Measurements from ENCODE around the gene SPEN. TPM values are rescaled to one million over a fixed set of nuclear protein-coding genes. Genes with fewer than 3 reads are reported as not detected.

The SPEN gene
- total and polyA plus RNA-seq, 2 experiments from 2014 or later, result 14.9 to 43.6 TPM

DNA sequence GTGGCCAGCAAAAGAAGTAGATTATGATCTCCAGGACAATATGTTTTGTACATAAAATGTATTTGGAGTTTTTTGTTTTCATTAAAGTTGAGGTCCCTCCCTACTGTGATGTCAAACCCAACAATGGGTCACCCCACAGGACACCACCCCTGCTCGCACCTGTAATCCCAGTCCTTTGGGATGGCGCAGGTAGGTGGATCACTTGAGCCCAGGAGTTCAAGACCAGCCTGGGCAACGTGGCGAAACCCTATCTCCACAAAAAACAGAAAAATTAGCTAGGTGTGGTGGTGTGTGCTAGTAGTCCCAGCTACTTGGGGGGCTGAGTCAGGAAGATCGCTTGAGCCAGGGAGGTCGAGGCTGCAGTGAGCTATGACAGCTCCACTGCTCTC lies 119.4 kb downstream of the SPEN start:
- H3K4me1 Mint-ChIP-seq, result no peaks in the 10 kb centered on the region
- H3K27me3 Mint-ChIP-seq (ENCODE audit: insufficient read depth, low read depth, poor library complexity), result peaks cover 6% of the 10 kb centered on the region
- no peaks in the 10 kb centered on the region; the same call in 1 of the 2 replicates for H3K36me3 ChIP-seq (ENCODE audit: insufficient read depth)
- no peak overlapping the region for H3K4me2 ChIP-seq
- no peaks in the 10 kb centered on the region for H3K27me3 ChIP-seq (ENCODE audit: insufficient read depth)
- DNase-seq (ENCODE audit: low spot score) (no peak), ATAC-seq (no peak)
- no peak overlapping the region for H3K4me3 ChIP-seq
- no peaks in the 10 kb centered on the region for H3K4me1 ChIP-seq (ENCODE audit: insufficient read depth)
- peaks cover 35% of the 10 kb centered on the region for H3K36me3 Mint-ChIP-seq (ENCODE audit: low read depth)
- no peaks in the 10 kb centered on the region for H3K9me2 ChIP-seq (ENCODE audit: insufficient read depth)
- H3K4me3 Mint-ChIP-seq, result no peak overlapping the region
- no peak overlapping the region for H3K27ac Mint-ChIP-seq
- TF ChIP-seq JUNB (IDR thresholded peaks at IDR 0.05; ENCODE audit: unreplicated experiment) (no peak), NANOG (IDR thresholded peaks at IDR 0.05; ENCODE audit: borderline replicate concordance) (no peak), ZNF462 (CRISPR knock-in tag; IDR thresholded peaks at IDR 0.05) (no peak), CREB1 (CRISPR knock-in tag; IDR thresholded peaks at IDR 0.05; ENCODE audit: low read depth) (no peak), STAT1 (IDR thresholded peaks at IDR 0.05; ENCODE audit: unreplicated experiment) (no peak), POLR2AphosphoS5 (IDR thresholded peaks at IDR 0.05; ENCODE audit: low read depth) (no peak), EZH2phosphoT487 (IDR thresholded peaks at IDR 0.05; ENCODE audit: unreplicated experiment) (no peak), ZNF331 (CRISPR knock-in tag; IDR thresholded peaks at IDR 0.05; ENCODE audit: low read depth) (no peak), EZH2 (IDR thresholded peaks at IDR 0.05; ENCODE audit: low read depth, unreplicated experiment) (no peak), ETS1 (IDR thresholded peaks at IDR 0.05) (no peak), ZNF114 (CRISPR knock-in tag; IDR thresholded peaks at IDR 0.05) (no peak)
- TF ChIP-seq, protein P1, sequence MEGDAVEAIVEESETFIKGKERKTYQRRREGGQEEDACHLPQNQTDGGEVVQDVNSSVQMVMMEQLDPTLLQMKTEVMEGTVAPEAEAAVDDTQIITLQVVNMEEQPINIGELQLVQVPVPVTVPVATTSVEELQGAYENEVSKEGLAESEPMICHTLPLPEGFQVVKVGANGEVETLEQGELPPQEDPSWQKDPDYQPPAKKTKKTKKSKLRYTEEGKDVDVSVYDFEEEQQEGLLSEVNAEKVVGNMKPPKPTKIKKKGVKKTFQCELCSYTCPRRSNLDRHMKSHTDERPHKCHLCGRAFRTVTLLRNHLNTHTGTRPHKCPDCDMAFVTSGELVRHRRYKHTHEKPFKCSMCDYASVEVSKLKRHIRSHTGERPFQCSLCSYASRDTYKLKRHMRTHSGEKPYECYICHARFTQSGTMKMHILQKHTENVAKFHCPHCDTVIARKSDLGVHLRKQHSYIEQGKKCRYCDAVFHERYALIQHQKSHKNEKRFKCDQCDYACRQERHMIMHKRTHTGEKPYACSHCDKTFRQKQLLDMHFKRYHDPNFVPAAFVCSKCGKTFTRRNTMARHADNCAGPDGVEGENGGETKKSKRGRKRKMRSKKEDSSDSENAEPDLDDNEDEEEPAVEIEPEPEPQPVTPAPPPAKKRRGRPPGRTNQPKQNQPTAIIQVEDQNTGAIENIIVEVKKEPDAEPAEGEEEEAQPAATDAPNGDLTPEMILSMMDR (conservative IDR thresholded peaks at IDR 0.05; ENCODE audit: low read depth in 2 of 2), result no peak
- TF ChIP-seq, protein P2, sequence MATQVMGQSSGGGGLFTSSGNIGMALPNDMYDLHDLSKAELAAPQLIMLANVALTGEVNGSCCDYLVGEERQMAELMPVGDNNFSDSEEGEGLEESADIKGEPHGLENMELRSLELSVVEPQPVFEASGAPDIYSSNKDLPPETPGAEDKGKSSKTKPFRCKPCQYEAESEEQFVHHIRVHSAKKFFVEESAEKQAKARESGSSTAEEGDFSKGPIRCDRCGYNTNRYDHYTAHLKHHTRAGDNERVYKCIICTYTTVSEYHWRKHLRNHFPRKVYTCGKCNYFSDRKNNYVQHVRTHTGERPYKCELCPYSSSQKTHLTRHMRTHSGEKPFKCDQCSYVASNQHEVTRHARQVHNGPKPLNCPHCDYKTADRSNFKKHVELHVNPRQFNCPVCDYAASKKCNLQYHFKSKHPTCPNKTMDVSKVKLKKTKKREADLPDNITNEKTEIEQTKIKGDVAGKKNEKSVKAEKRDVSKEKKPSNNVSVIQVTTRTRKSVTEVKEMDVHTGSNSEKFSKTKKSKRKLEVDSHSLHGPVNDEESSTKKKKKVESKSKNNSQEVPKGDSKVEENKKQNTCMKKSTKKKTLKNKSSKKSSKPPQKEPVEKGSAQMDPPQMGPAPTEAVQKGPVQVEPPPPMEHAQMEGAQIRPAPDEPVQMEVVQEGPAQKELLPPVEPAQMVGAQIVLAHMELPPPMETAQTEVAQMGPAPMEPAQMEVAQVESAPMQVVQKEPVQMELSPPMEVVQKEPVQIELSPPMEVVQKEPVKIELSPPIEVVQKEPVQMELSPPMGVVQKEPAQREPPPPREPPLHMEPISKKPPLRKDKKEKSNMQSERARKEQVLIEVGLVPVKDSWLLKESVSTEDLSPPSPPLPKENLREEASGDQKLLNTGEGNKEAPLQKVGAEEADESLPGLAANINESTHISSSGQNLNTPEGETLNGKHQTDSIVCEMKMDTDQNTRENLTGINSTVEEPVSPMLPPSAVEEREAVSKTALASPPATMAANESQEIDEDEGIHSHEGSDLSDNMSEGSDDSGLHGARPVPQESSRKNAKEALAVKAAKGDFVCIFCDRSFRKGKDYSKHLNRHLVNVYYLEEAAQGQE (IDR thresholded peaks at IDR 0.05; ENCODE audit: unreplicated experiment), result no peak
- H4K20me1 ChIP-seq (replicated peaks; ENCODE audit: insufficient read depth), result peaks cover 6% of the 10 kb centered on the region; the same call in 1 of the 2 replicates
- no peaks in the 10 kb centered on the region for H3K79me2 ChIP-seq (replicated peaks; ENCODE audit: insufficient read depth)
- no peaks in the 10 kb centered on the region for H3F3A ChIP-seq (replicated peaks; ENCODE audit: low read depth)
- no peak overlapping the region for H2AFZ ChIP-seq
- H3K9me3 Mint-ChIP-seq, result peaks cover 19% of the 10 kb centered on the region
- no peak overlapping the region for H3K27ac ChIP-seq (ENCODE audit: low read depth)

All from GM23338 (cell line).